HPDE6-E6E7 (cell line): ENCODE data around the gene PHACTR3.

ENCODE experiments used
- DNase-seq: peaks from one replicate; pipeline ENCODE4 v3.0.0; 2011; ENCODE audit warnings: missing footprints; ENCODE audit errors: extremely low spot score

Gene PHACTR3

DNA sequence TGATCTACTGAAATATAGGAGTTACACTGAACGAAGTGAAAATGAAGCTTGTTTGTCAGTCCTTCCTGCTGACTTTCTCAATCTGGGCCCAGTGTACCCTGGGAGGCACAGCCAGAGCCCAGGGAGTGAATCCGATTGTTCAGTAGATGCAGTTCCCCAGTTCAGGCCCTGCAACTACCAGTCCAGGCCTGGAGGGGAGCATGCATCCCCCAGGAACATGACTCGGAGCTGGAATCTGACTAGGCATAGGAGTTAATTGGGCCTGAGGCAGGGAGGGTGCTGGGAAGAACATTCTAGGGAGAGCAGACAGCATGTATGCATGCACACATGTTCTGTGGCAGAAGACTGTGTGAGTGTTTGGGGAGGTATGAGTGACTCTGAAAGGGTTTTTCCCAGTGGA lies 42.1 kb downstream of the PHACTR3 start:
- no peak for DNase-seq

GRCh38 chr20:59647271-59647670 lies 42.9 kb downstream of the PHACTR3 start:
- DNase-seq, result no peak

DNA sequence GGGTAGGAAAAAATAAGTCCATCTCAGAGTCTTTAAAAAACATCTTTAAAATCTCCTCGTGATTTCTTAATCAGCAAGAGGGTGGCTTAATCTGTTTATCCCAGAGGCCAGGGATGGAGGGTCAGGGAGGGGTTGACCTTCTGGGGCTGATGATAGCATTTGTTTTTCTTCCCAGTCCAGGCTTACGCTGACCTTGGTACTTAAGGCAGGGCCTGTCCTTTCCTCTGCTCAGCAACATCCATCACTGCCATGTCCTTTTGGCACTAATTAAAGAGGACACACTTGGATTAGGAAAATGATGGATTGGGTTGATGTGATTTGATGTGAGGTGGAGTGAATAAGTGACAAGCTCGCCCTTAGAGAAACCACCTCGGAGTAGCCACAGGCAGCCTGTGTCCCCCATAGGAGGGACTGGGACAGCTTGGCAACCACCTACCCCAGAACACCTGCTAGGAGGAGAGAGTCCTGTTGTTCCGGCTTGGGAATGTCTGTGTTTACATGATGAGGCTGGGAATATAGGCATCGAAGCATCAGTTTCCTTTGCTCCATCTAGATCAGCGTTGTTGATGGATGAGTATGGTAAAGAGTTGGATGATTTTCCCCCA lies 44.2 kb downstream of the PHACTR3 start:
- no peak for DNase-seq

DNA sequence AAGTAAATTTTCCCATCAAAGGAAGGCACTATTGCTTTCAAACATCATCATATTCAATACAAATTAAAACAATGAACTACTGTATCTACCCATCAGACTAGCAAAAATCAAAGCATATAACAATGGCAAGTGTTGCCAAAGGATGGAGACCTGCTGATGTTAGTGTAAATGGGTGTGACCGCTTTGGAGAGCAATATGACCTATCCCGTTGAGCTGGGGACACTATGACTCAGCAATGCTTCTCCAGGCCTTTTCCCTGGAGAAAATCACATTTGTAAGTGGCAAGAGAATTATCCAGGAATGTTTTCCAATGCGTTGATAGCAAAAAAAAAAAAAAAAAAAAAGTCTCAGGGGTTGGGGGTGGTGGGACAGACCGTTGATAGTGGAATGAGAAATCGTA lies 46.1 kb downstream of the PHACTR3 start:
- no peak for DNase-seq

GRCh38 chr20:59652381-59652780 lies 48.0 kb downstream of the PHACTR3 start:
- DNase-seq, result no peak

DNA sequence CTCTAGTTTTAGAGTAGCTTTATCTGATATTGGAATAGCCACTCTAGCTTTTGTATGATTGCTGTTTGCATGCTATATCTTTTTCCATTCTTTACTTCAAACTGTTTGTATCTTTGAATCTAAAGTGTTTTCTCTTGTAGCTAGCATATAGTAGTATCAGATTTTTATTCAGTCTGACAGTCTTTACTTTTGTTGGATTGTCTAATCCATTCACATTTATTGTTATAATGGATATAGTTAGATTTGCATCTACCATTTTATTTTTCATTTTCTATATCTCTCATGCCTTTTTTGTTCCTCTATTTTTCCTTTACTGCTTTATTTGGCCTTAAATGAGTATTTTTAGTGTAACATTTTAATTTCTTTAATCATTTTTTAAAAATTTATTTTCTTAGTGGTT lies 52.1 kb downstream of the PHACTR3 start:
- no peak for DNase-seq

DNA sequence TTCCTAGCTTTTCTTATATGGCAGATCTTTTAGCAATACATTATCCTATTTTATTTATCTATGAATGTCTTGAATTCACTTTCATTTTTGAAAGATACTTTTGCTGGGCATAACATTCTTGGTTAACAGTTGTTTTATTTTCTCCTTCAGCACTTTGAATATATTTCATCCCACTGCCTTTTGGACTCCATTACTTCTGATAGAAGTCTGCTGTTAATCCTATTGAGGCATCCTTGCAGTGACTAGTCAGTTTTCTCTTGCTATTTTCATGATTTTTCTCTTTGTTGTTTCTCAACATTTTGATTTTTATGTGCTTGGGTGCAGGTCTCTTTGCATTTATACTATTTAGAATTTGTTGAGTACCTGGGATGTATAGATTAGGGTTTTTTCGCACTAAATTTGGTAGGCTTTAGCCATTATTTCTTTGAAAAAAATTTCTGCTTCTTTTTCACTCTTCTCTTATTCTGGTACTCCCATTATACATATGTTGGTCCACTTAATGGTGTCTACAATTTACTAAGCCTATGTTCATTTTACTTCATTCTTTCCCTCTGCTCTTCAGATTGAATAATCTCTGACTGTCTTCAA lies 53.2 kb downstream of the PHACTR3 start:
- DNase-seq, result no peak

DNA sequence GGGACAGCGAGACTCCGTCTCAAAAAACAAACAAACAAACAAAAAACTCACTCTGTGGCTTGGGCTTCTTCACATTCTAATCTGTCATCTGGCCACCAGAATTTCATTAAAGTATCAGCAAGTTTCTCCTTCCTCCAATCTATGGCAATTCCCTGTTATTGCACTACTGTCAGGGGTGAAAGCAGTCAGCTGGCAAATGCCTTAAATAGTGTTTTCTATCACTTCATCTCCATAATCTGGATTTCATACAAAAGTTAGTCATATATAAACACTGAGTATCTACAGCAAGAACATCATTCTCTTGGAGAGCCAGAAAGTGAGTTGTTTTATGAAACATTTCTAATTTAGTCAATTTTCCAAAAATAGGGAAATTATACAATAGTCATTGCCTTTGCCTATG lies 56.1 kb downstream of the PHACTR3 start:
- DNase-seq, result no peak

DNA sequence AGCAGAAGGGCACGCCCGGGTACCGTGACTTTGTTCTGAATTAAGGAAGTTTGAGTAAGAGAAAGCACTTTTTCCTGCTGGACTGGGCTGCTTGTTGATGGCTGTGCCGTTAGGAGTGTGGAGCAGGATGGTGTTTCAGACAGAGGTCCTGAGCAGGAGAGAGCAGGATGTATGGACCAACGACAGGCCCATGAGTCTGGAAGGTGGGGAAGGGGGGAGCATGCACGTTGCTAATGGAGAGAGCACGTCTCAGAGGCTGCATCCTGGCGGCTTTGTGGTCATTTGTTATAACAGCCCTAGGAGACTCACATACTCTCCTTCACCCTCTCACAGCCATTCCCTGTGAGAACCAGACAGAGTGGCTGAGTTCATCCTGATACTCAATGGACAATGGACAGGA lies 56.8 kb downstream of the PHACTR3 start:
- no peak for DNase-seq

DNA sequence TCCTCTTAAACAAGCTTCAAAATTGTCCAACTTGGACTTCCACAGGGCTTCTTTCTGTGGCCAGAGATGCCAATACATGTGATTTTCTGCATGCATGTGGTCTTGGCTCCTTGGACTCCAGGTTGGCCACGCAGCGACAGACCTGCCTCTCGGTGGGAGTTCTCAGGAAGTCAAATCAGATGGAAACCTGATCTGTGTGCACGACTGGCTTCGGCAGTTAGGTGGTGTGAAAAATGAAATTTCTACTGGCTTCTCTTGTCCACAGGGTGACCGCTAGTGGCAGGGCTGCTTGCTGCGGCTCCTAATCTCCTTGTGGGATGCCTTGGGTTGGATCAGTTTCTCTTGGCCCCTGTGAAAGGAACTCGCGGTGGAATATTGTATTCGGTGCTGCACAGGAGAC lies 57.3 kb downstream of the PHACTR3 start:
- no peak for DNase-seq

GRCh38 chr20:59662161-59662560 lies 57.8 kb downstream of the PHACTR3 start:
- no peak for DNase-seq

DNA sequence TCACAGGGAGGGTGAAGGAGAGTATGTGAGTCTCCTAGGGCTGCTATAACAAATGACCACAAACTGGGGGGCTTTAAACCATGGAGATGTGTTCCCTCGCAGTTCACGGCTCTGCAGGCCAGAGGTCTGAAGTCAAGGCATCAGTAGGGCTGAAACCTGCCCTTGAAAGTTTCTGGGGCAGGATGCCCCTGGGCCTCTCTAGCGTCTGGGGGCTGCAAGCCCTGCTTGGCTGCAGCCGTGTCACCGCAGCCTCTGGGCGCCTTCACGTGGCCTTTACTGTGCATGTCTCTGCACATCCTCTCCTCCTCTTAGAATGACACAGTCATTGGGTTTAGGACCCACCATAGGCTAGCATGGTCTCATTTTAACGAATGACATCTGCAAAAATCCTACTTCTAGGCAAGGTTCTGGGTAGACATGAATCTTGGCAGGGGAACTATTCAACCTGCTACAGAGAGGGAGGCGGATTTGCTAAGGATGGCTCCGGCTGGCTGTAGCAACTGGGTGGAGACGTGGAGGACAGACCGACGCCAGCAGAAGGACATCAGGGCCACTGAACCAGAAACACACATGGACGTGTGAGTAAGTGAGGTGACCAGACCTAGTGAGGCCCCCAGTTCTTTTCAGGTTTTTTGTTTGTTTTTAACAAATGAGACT lies 58.6 kb downstream of the PHACTR3 start:
- DNase-seq, result no peak

DNA sequence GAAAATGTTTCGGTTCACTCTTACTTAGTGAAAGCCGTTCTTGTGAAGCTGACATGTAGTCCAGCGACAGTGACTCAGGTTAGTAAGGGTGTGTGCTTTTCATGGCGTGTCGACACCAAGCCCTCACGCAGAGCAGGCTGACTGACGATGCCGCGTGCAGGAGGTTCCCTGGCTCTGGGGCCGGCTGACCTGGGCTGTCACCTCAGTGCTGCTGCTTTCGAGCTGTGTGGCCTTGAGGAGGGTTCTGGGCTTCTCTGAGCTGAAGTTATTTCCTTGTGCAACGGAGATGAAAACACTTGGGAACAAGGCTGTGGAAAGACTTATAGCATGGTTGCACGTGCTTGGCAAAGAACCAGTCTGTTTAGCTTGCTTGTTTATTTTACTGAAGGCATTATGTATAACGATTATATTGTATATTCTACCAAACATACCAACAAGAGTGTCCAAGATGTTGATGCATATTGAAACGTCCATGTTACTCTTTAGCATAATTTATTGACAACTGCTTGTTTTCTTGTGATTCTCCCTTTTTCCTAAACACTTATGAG lies 59.2 kb downstream of the PHACTR3 start:
- DNase-seq, result no peak

GRCh38 chr20:59664421-59664941 lies 60.1 kb downstream of the PHACTR3 start:
- no peak for DNase-seq

DNA sequence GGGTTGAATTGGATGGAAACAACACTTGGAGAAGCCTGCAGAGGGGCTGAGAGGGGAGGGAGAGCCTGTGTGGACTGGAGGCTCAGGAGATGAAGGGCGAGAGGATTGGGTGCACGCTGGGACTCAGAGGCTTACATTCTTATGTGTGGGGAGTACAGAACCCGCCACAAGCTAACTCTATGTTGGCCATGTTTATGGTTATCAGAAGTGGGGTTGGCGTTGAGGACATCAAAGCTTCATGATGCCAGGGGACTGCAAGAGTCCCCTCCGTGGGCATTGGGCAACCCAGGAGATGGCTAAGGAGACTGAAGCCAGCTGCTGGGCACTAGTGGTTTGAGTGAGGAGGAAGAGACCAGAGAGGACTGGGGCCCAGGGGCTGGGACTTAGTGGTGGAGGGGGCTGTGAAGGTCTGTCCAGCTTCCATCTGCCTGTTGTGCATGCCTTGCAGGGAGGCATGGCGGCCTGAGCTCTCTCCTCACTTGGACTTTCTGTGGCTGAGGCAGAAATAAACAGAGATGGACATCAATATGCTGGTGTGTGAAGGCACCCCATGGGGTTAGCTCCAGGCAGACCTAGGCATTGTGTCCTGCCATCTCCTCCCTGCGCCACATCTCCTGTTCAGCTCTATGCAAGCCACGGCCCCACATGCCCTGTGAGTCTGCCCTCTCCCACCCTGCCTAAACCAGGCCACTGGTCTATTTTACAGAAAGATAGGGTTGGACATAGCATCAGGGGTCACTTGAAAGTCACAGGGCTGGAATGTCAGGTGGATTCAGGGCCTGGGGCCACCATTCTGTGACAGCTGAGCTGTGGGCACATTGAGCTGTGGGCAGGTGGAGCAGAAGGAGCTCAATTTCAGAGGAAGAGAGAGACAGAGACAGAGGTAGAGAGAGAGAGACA lies 61.6 kb downstream of the PHACTR3 start:
- DNase-seq, result no peak

- no peak for DNase-seq
These were observed 62.2 kb downstream of the PHACTR3 start for GRCh38 chr20:59666586-59666985.

- no peak for DNase-seq
These were observed 62.8 kb downstream of the PHACTR3 start for GRCh38 chr20:59667131-59667530.

- no peak for DNase-seq
These were observed 63.7 kb downstream of the PHACTR3 start for GRCh38 chr20:59667981-59668515.

- DNase-seq, result no peak
These were observed 64.8 kb downstream of the PHACTR3 start for GRCh38 chr20:59668926-59669850.

DNA sequence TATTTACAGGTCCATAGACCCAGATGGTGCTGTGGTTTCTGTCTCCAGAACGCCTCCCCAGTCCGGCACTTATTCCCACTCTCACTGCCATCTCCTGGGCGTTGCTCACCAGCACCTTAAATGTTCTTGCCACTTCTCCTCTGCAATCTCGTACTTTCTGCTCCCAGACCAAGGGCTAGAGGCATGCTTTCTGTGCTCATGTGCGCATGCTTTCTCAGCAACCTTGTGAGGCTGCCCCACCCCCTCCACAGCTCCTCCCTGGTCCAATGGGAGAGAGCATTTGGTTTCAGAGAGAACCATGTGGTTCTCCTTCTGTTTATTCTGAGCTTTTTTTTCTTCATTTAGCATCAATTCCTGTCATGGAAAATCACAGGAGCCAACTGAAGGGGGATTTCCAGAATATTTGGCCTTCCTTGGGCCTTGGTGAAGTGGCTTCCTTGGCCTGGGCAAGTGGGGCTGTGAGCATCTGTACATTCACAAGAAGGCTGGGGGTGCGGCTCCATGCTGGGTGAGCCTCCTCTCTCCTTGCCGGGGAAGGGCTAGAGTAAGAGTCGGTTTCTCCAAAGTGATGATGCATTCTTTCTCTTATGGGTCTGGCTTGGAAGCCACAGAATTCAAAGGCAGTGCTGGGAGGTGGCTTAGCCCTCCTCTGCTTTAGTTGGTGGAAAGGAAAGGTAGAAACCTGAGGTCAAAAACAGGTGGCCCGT lies 66.6 kb downstream of the PHACTR3 start:
- no peak for DNase-seq
